ELR (cell line): Measurements from ENCODE around the gene COX6B2.

ENCODE experiments used
- DNase-seq: peaks from one replicate; pipeline ENCODE4 v3.0.0-alpha.2; 2015; ENCODE audit warnings: low read depth

The COX6B2 gene

GRCh38 chr19:55362174-55362989 is 7.9 kb upstream of the COX6B2 start:
- no peak for DNase-seq

GRCh38 chr19:55360902-55361301 is 6.4 kb upstream of the COX6B2 start:
- no peak for DNase-seq

- DNase-seq, result no peak
Measured at GRCh38 chr19:55358943-55359908, 4.7 kb upstream of the COX6B2 start.

GRCh38 chr19:55358493-55358892 is 4.0 kb upstream of the COX6B2 start:
- DNase-seq, result no peak

- DNase-seq, result no peak
Measured at GRCh38 chr19:55355213-55355821, 798 bp upstream of the COX6B2 start.

- peak; percentile 47 for DNase-seq
Measured at GRCh38 chr19:55353803-55354697, 469 bp downstream of the COX6B2 start.

- no peak for DNase-seq
Measured at GRCh38 chr19:55353356-55353802, 1.1 kb downstream of the COX6B2 start.

GRCh38 chr19:55352549-55353145 is 1.9 kb downstream of the COX6B2 start:
- no peak for DNase-seq

- no peak for DNase-seq
Measured at GRCh38 chr19:55352040-55352439, 2.5 kb downstream of the COX6B2 start.

- DNase-seq, result no peak
Measured at GRCh38 chr19:55350620-55351315, 3.8 kb downstream of the COX6B2 start.

GRCh38 chr19:55348317-55349034 is 6.0 kb downstream of the COX6B2 start:
- DNase-seq, result no peak

- no peak for DNase-seq
Measured at GRCh38 chr19:55347442-55348009, 7.0 kb downstream of the COX6B2 start.

GRCh38 chr19:55346725-55347441 is 7.6 kb downstream of the COX6B2 start:
- no peak for DNase-seq

- no peak for DNase-seq
Measured at GRCh38 chr19:55345818-55346724, 8.4 kb downstream of the COX6B2 start.

- DNase-seq, result no peak
Measured at GRCh38 chr19:55345101-55345817, 9.3 kb downstream of the COX6B2 start.

- DNase-seq, result no peak
Measured at GRCh38 chr19:55344444-55344843, 10.1 kb downstream of the COX6B2 start.
